Tibial artery (tissue), 4 donors: ENCODE measurements around the gene SLC7A4.

Source experiments
- DNase-seq, 2 donors: peaks; one replicate each; pipeline ENCODE4 v3.0.0-alpha.2; 2019
- H3K27ac ChIP-seq, 2 donors: fragments of 200-600 bp; sonication (generic) in 1 of 2; 1 replicate in 1 of 2; 2 replicates in 1 of 2; pipeline ENCODE4 v1.5.1; 2018 to 2019; ENCODE audit warnings: mild to moderate bottlenecking in 1 of 2
- H3K27me3 ChIP-seq, 2 donors: fragments of 200-600 bp; sonication (generic) in 1 of 2; one replicate each; pipeline versions ENCODE4 v1.5.1 to v1.6.0; 2016 to 2019
- H3K36me3 ChIP-seq, 3 donors: fragments of 200-600 bp; sonication (generic) in 2 of 3; one replicate each; pipeline ENCODE4 v1.5.1; 2016 to 2019; ENCODE audit warnings: mild to moderate bottlenecking in 2 of 3
- H3K4me1 ChIP-seq, 4 donors: fragments of 200-600 bp; sonication (generic) in 2 of 4; 1 replicate in 3 of 4; 2 replicates in 1 of 4; pipeline ENCODE4 v1.5.1; 2016 to 2019
- H3K4me3 ChIP-seq, 2 donors: fragments of 200-600 bp; sonication (generic) in 1 of 2; 1 replicate in 1 of 2; 2 replicates in 1 of 2; pipeline ENCODE4 v1.5.1; 2018 to 2019; ENCODE audit warnings: mild to moderate bottlenecking in 2 of 2
- H3K9me3 ChIP-seq, 3 donors: fragments of 200-600 bp; sonication (generic) in 1 of 3; one replicate each; pipeline ENCODE4 v1.5.1; 2016 to 2019
- CTCF ChIP-seq, 2 experiments: fragments of 200-600 bp in 1 of 2; fragments of 450-650 bp in 1 of 2; IDR thresholded peaks; one replicate each; pipeline ENCODE4 v1.5.1; 2017 to 2019; ENCODE audit warnings: antibody characterized with exemption in 2 of 2, mild to moderate bottlenecking in 1 of 2, moderate library complexity in 1 of 2
- intact Hi-C: fragments of 100-400 bp; cut with DNase I; formaldehyde crosslinking; loops from one replicate; pipeline ENCODE4 v1.15.0; 2023; ENCODE audit warnings: low total_unique reads

The SLC7A4 gene

GRCh38 chr22:21055880-21056319, 23.5 kb upstream of the SLC7A4 start:
- Histone ChIP-seq H3K4me1 (no peaks in the 10 kb centered on the region), H3K27me3 (peaks cover 0 to 30% of the 10 kb centered on the region in 2 donors), H3K4me3 (no peak overlapping the region), H3K36me3 (no peaks in the 10 kb centered on the region), H3K9me3 (no peaks in the 10 kb centered on the region), H3K27ac (no peak overlapping the region)
- no peak for TF ChIP-seq CTCF (IDR thresholded peaks at IDR 0.05)
- intact Hi-C loops, result no loop called here
- no peak for DNase-seq

- Histone ChIP-seq H3K4me3 (no peak overlapping the region), H3K9me3 (no peaks in the 10 kb centered on the region), H3K4me1 (no peaks in the 10 kb centered on the region), H3K36me3 (no peaks in the 10 kb centered on the region), H3K27me3 (peaks cover 0 to 30% of the 10 kb centered on the region in 2 donors), H3K27ac (no peak overlapping the region)
- intact Hi-C loops, result no loop called here
- TF ChIP-seq CTCF (IDR thresholded peaks at IDR 0.05), result no peak
- DNase-seq, result no peak
These were observed 23.1 kb upstream of the SLC7A4 start for GRCh38 chr22:21055564-21055834.

- no peaks in the 10 kb centered on the region for H3K4me1 ChIP-seq
- H3K9me3 ChIP-seq, result no peaks in the 10 kb centered on the region
- DNase-seq, result no peak
- H3K36me3 ChIP-seq, result no peaks in the 10 kb centered on the region
- intact Hi-C loops, result no loop called here
- H3K27ac ChIP-seq, result no peak overlapping the region
- TF ChIP-seq CTCF (IDR thresholded peaks at IDR 0.05), result no peak
- H3K27me3 ChIP-seq, result peaks cover 0 to 30% of the 10 kb centered on the region in 2 donors
- H3K4me3 ChIP-seq, result no peak overlapping the region
These were observed 22.6 kb upstream of the SLC7A4 start for GRCh38 chr22:21054714-21055563.

- H3K27me3 ChIP-seq, result peaks cover 0 to 30% of the 10 kb centered on the region in 2 donors
- no peak for TF ChIP-seq CTCF (IDR thresholded peaks at IDR 0.05)
- H3K4me3 ChIP-seq, result no peak overlapping the region
- intact Hi-C loops, result no loop called here
- H3K4me1 ChIP-seq, result no peaks in the 10 kb centered on the region
- no peak overlapping the region for H3K27ac ChIP-seq
- no peak for DNase-seq
- no peaks in the 10 kb centered on the region for H3K36me3 ChIP-seq
- no peaks in the 10 kb centered on the region for H3K9me3 ChIP-seq
These were observed 21.8 kb upstream of the SLC7A4 start for GRCh38 chr22:21054046-21054713.

GRCh38 chr22:21052715-21053459, 20.5 kb upstream of the SLC7A4 start:
- TF ChIP-seq CTCF (IDR thresholded peaks at IDR 0.05), result no peak

More at GRCh38 chr22:21052715-21053459, 20.5 kb upstream of the SLC7A4 start:
- Histone ChIP-seq H3K4me3 (no peak overlapping the region), H3K4me1 (no peaks in the 10 kb centered on the region), H3K27ac (no peak overlapping the region), H3K27me3 (peaks cover 0 to 30% of the 10 kb centered on the region in 2 donors), H3K9me3 (no peaks in the 10 kb centered on the region), H3K36me3 (no peaks in the 10 kb centered on the region)
- DNase-seq, result no peak
- intact Hi-C loops, result no loop called here
